Measurements from ENCODE around the gene BSN.

- no peak for TF ChIP-seq POLR2AphosphoS5 (IDR thresholded peaks at IDR 0.05; ENCODE audit: low read depth, low read length)
- no peak for TF ChIP-seq TAF1 (IDR thresholded peaks at IDR 0.05; ENCODE audit: borderline replicate concordance, insufficient read depth, low read length)
- no peak for TF ChIP-seq REST (IDR thresholded peaks at IDR 0.05; ENCODE audit: insufficient read depth in 1 of 2, low read depth in 2 of 2, low read length in 2 of 2)
These were observed 146.3 kb downstream of the BSN start for GRCh38 chr3:49700453-49701128.
